ENCODE measurements around the gene ERCC3.
"Not testable (repeated sequence)": the region's sequence is repeated elsewhere in the genome, so short reads cannot be mapped to it uniquely, and the experiment has no call there.

ERCC3 gene

DNA sequence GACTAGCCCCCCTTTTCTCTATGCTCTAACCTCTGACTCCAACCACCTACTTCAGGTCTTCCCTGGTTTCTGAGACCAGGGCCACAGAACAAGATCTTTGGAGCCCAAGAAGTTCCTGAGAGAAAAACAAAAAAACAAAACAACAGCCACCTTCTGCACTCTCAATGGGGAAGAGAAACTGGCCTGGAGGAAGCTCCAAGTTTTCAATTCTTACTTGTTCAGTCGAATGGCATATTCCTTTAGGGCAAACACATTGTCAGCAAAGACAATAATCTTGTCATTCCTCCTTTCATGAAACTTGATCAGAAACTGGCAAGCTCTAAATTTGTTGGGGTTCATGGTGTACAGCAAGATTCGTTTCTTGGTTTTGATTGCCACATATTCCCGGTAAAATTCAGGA is 15.0 kb downstream of the ERCC3 start:
- DNase-seq, result no peak

DNA sequence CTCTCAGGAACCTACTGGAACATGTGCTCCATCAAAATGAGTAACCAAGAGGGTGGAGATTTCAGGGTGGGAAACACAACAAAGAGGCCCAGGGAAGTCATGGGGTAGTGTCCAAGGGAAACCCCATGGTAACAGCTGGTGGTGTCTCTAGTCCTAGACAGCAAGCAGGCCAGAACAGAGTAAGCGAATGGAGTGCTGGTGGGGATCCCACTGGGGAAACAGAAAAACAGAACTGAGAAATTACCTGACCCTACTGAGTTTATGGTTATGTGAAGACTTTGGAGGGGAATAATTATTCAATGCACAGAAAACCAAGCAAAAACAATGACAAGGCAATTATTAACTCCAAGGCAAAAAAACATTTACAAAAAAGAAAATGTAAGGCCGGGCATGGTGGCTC is 16.9 kb downstream of the ERCC3 start:
- DNase-seq, result no peak

DNA sequence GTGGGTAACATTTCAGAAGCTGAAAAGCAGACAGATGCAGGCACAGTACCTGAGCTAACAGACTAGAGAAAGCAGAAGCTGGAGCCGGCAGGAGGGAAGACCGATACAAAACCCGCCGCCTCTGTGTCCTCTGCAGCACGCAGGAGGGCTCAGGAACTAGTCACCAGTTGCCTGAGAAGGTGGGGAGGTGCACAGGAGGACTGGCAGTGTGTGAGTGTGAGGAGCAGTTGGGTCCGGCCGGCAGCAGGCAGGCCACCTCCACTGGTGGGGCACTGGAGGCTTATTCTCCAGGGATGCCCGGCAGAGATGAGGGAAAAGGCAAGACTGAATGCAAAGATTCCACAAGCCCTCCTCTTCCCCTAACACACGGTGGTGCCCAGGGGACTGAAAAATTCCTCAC is 18.2 kb downstream of the ERCC3 start:
- no peak for DNase-seq

DNA sequence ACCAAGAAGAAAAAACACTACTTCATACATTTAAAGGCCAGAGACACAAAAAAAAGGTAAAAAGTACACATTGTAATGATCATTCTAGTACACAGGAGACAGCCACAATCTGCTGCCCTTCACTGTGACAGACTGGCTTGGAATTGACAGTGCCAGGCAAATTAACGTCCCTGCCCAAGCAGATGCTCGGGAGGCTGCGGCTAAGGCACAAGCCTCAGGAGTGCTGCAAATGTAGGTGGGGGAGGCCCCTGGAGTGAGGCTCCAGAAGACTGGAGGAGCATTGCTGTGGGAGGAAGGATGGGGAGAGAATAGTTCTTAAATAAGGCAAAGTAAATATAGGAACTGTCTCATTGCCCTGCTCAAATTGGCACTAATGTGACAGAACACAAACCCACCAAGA is 18.6 kb downstream of the ERCC3 start:
- DNase-seq, result no peak

DNA sequence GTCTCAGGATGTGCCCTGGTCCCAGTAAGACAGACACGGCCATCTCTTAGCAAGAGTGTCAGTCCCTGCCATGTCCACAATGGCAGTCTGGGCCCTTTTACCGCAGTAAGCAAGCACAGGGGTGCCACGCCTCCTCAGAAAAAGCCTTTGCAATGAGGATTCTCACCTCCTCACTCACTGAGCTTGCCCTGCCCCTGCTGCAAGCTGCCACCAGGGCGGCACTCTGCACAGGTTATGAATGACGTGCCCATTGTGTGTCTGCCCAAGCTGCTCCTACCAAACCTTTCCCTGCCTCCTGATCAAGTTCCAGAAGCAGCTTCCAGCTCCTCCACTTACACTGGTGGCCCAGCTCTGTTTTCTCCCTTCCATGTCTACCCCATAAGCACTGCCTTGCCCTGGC is 23.3 kb downstream of the ERCC3 start:
- no peak for DNase-seq

DNA sequence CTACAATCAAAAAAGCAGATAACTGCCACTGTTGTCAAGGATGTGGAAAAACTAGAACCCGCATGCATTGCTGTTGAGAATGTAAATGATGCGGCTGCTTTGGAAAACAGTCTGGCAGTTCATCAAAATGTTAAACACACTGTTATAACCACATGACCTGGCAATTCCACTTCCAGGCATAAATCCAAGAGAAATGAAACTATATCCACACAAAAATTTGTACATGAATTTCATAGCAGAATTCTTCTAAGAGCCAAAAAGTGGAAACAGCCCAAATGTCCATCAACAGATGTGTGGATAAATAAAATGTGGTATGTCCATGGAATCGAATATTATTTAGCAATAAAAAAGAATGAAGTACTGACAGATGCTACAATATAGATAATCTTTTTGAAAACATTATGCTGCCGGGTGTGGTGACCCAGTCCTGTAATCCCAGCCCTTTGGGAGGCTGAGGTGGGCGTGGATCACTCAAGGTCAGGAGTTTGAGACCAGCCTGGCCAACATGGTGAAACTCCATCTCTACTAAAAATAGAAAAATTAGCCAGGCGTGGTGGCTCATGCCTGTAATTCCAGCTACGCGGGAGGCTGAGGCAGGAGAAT is 32.0 kb downstream of the ERCC3 start:
- DNase-seq, result no peak

DNA sequence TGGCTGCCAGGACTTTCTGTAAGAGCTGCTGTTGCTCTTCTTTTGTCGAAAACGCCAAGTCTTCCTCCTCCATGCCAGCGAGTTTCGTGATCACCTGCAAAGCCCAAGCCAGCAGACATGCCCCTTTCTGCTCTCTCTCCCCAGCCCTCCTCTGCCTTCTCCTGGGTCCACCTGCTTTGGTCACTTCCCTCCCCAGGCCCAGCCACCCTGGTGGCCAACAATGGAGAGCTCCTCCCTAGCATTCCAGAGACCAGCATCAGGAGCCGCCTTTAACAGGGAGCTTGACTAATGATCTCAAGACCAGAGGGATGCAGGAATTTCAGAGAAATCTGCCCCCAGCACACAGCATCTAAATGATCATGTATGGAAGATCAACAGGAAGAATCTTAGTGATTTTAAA is 34.6 kb downstream of the ERCC3 start:
- DNase-seq, result no peak

DNA sequence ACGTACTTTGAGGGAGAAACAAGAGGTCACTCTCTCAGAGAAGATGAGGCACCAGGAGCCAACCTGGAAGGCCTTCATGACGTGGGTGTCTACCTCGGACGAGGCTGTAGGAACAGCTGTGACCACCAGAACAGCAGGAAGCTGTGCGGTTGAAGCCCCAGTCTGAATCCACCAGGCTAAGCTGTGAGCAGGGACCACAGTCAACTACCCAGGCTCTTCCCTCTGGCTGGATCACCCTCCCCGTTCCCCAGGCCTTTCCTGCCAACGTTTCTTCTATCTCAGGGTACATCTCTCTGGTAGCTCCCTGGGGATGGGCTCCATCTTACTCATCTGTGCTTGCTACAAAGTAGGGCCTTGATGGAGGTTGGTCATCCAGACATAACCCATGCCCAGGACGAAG is 37.1 kb downstream of the ERCC3 start:
- DNase-seq, result no peak

DNA sequence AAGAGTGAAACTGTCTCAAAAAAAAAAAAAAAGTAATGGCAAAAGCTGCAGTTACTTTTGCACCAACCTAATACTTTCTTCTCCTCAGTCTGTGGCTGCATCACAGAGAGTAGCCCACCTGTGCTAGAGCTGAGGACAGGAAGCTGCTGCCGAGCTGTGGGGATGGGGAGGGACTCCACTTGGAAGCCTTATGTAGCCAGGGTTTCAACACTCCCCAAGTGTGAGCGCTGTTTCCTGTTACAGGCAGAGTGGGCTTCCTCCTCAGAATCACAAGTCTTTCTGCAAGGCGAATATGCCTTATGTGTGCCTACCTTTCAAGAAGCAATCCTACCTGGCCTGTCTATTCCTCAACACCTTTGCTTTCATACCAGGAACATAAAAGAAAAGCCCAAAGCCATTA is 37.6 kb downstream of the ERCC3 start:
- DNase-seq, result no peak

DNA sequence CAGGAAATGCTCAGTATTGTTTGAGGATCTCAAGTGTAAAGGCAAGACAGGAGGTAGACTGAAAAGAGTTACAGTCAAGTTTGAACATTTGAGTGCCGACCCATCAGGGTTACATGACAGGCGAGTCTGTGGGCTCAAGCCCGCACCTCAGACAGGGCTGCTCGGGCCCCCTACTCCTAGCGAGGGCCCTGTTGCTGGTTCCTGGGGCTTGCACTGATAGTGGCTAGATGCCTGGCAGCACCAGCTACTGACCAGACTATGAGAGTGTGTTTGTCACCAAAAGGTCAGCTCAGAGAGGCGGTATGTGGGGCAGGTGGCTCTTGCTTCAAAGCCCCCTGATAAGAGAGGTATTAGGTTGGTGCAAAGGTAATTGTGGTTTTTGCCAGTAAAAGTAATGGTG is 38.2 kb downstream of the ERCC3 start:
- DNase-seq, result no peak

DNA sequence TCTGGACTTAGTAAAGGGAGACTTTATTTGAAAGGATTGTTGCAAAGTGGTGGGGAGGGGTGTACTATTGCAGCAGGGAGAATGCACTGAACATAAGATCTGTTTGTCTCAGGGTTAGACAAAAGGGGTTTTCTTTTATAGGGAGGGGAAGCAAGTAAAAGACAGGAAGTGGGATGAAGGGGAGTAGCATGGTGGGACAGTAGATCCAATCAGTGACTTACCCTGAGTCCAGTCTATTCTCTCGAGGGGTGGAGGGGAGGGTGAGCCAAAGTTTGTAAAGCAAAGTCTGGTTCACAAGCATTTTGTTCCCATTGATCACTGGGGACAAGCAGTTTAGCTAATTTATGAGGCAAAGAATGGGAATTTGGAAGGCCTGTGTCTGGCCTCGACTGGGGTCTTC is 38.8 kb downstream of the ERCC3 start:
- no peak for DNase-seq

DNA sequence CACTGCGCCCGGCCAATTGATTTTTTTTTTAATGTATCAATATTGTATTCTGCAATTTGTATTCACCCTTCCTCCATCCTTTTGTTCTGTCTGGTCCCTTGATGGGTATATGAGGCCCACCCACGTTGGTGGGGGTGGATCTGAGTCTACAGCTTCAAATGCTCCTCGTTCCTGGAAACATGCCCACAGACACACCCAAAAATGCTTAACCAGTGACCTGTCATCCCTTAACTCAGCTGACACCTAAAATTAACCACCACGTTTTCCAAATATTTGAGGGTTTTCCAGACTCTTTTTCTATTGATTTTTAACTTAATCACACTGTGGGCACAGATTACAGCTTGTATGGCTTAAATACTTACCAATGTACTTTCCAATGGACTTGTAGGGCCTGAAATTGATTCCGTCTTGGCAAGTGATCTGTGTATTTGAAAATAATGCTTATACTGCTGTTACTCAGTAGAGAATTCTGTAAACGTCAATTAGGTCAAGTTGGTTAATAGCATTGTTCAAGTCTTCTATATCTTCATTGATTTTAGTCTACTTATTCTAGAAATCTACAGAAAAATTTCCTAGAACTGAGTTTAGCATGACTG is 39.5 kb downstream of the ERCC3 start:
- no peak for DNase-seq

DNA sequence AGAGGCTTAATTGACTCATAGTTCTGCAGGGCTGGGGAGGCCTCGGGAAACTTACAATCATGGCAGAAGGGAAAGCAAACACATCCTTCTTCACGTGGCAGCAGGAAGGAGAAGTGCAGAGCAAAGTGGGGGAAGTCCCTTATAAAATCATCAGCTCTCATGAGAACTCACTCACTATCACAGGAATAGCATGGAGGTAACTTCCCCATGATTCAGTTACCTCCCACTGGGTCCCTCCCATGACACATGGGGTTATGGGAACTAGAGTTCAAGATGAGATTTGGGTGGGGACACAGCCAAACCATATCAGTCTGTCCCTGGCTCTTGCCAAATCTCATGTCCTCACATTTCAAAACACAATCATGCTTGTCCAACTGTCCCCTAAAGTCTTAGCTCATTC is 52.8 kb downstream of the ERCC3 start:
- DNase-seq, result not testable (repeated sequence)

DNA sequence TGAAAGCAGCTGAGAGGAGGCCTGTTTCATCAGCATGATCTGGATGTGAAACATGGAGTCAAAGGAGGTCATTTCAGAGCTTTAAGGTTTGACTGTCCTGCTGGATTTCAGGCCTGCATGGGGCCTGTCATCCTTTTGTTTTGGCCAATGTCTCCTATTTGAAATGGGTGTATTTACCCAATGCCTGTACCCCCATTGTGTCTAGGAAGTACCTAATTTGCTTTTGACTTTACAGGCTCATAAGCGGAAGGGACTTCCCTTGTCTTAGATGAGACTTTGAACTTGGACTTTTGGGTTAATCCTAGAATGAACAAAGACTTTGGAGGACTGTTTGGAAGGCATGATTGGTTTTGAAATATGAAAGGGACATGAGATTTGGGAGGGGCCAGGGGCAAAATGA is 54.5 kb downstream of the ERCC3 start:
- no peak for DNase-seq

DNA sequence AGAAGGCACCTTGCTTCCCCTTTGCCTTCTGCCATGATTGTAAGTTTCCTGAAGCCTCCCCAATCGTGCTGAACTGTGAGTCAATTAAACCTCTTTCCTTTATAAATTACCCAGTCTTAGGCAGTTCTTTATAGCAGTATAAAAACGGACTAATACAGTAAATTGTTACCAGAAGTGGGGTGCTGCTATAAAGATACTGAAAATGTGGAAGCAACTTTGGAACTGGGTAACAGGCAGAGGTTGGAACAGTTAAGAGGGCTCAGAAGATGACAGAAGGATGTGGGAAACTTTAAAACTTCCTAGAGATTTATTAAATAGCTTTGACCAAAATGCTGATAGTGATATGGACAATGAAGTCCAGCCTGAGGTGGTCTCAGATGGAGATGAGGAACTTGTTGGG is 56.2 kb downstream of the ERCC3 start:
- DNase-seq, result not testable (repeated sequence)

DNA sequence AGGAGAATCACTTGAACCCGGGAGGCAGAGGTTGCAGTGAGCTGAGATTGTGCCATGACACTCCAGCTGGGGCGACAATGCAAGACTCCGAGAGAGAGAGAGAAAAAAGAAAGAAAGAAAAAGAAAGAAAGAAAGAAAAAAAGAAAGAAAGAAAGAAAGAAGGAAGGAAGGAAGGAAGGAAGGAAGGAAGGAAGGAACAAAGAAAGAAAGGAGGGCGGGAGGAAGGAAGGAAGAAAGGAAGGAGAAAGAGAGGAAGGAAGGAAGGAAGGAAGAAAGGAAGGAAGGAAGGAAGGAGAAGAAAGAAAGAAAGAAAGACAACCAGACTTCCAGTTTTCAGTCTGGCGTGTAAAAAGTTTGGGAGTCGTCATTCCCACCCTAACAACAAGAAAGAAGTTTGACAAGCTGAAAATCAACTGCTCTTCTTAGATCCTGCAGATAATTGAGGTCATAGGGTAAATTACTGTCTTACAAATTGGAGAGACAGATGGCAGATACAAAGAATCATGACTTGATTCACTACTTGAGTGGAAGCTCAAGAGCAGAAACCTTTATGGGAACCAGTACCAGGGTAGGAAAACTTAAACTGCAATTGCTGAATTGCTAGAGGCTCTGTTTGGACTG is 58.8 kb downstream of the ERCC3 start:
- DNase-seq, result no peak

DNA sequence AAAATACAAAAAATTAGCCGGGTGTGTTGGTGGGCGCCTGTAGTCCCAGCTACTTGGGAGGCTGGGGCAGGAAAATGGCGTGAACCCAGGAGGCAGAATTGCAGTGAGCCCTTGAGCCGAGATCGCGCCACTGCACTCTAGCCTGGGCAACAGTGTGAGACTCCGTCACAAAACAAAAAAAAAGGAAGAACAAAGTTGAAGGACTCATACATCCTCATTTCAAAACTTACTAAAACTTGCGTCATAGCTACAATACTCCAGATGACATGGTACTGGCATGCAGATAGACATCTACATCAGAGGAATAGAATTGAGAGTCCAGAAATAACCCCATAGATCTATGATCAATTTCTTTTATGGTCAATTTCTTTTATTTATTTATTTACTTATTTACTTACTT is 60.2 kb downstream of the ERCC3 start:
- no peak for DNase-seq

DNA sequence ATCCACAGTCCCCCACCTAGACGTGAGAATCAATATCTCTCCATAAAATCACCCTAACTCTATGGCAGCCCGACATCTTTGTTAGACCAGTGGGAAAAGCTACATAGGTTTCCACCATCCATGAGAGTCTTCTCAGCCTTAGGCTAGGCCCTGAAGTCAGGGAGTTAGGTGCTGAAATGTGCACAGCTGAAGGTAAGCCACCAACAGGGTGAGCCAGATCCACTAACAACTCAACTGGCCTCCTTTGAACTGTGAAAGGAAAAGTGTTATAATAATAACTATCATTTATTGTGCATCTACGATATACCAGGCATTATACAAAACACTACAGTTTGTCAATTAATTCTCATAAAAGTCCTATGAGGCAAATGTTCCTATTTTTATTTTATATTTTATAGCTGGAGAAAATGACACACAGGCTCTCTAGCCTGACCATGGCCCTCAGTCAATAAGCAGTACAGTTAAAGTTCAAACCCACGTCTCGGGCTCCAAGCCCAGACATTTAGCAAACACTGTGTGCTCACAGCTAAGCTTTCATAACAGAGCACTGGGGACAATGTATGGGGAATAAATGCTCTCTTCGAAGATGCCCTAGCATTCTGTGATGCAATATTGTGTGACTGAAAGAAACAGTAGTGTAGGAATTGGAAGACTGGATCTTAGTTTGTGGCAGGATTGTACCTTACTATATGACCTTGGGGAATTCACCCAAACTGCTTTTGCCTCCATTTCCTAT is 62.6 kb downstream of the ERCC3 start:
- no peak for DNase-seq

DNA sequence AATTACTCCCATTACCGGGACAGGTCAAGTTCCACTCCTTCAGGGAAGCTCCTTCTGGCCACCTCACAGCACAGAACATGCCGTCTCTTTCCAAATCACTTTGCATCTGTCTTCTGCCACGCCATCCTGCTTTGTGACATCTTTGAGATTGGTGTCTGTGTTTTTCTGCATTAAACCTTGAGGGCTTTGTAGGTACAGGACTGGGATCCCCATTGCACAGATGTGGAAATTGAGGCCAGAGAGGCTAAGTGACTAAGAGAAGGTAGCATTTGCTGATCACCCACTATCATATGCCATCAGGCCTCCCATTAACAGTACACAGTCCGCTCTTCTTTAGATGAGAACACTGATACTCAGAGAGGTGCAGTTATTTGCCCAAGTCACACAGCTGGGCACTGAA is 64.4 kb downstream of the ERCC3 start:
- DNase-seq, result no peak

DNA sequence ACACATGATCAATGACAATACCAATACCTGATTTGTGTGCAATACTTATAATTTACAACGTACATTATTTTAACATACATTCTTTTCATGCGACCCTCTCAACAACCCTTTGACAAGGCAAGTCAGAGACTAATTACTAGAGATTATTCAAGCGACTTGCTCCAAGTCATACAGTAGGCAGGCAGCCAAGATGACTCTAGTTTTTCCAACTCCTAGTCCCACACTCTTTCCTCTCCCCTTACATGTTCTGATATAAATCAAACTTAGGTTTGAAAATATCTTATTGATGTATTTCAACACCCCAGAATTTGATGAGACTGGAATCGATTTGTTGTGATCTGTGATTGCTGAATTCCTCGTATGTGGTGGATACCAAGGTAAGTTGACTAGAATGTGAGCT is 65.8 kb downstream of the ERCC3 start:
- no peak for DNase-seq

DNA sequence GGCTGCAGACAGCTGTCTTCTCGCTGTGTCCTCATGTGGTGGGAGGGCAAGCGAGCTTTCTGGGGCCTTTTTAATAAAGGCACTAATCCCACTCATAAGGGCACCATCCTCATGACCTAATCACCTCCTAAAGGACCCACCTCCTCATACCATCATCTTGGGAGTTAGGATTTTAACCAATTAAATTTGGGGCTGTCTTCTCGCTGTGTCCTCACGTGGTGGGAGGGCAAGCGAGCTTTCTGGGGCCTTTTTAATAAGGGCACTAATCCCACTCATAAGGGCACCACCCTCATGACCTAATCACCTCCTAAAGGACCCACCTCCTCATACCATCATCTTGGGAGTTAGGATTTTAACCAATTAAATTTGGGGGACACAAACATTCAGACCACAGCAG is 66.7 kb downstream of the ERCC3 start:
- DNase-seq, result not testable (repeated sequence)

DNA sequence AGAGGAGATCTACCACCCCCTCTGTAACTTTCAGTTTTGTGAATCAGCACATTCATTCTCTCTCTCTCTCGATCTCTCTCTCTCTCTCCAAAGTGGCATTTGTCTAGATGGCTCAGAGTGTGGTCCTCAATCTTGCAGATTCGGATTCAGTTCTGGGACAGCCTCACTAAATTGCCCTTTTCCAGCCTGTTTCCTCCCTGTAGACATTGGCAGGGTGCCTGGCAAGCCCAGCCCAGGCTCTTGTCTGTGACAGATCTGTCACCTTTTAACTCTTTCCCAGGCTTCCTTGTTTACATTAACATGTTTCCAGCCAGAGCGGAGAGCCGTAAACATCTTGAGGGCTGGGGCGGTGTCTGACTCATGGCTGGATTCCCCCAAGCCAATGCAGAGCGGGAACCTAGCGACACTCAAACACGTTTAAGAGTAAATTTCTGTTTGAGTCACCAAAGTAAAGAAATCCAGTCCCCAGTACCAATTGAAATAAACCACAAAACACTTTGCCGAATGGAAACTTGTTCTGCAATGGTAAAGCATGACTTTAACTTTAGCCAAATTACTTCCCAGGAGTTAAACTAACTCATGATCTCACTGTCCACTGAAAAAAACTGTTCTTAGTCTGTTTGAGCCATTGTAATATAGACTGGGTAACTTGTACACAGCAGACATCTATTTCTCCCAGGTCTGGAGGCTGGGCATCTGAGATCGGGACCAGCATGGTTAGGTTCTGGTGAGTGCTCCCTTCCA is 67.3 kb downstream of the ERCC3 start:
- DNase-seq, result peak; percentile 59

DNA sequence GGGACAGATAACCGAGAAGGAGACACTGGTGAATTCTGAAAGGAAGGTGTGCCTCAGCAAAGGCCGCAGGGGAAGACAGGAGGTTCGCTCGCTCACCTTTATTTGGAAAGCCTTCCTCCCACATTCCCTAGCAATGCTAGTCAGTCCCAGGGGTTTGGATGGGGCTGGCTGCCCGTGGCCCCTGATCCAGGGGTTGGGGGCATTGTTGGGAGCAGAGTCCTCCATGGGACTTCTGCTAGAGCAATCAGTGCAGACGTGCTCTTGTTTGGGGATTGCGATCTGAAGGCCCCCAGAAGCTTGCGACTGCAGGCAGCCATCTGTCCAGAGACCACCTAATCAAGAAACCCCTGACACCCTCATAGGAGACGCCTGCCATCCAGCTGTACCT is 67.8 kb downstream of the ERCC3 start:
- no peak for DNase-seq

All from activated naive CD4-positive, alpha-beta T cell treated with Interleukin-2 at 50 U/mL for 16 hours (primary cell).